ENCODE results near the gene ZNF275. TPM values are rescaled to one million over a fixed set of nuclear protein-coding genes. Genes with fewer than 3 reads are reported as not detected.

The ZNF275 gene
- total and polyA plus RNA-seq, 2 of the 8 experiments (the other 6 are each of a cell fraction or from before 2014, with no cell fraction given) = 8.2 to 9.1 TPM

- TF ChIP-seq SIN3A (conservative IDR thresholded peaks at IDR 0.05 in 1 of 2, IDR thresholded peaks at IDR 0.05 in 1 of 2; ENCODE audit: low read depth in 1 of 2, low read length in 2 of 2) = no peak
- TF ChIP-seq JUN (IDR thresholded peaks at IDR 0.05; ENCODE audit: low read depth, low read length) = no peak
- no peak for TF ChIP-seq NRF1 (IDR thresholded peaks at IDR 0.05; ENCODE audit: low read depth, low read length)
- no peak for TF ChIP-seq PHF8 (conservative IDR thresholded peaks at IDR 0.05; ENCODE audit: low read depth, low read length)
- TF ChIP-seq JUND (IDR thresholded peaks at IDR 0.05; ENCODE audit: low read length) = no peak
- no peak for TF ChIP-seq KDM1A (IDR thresholded peaks at IDR 0.05; ENCODE audit: borderline replicate concordance, low read length)
- TF ChIP-seq EP300 (IDR thresholded peaks at IDR 0.05; ENCODE audit: borderline replicate concordance in 1 of 2, low read depth in 2 of 2, low read length in 2 of 2) = no peak
- TF ChIP-seq GABPA (IDR thresholded peaks at IDR 0.05; ENCODE audit: borderline replicate concordance, insufficient read depth, low read length) = no peak
- TF ChIP-seq EGR1 (IDR thresholded peaks at IDR 0.05; ENCODE audit: borderline replicate concordance, low read depth, low read length) = no peak
Observed at GRCh38 chrX:153379971-153380581, 46.1 kb downstream of the ZNF275 start (continued).

Data from H1 (cell line).